Colonic mucosa (tissue), 4 donors: ENCODE measurements around the gene ARPC5. TPM values are rescaled to one million over a fixed set of nuclear protein-coding genes. Genes with fewer than 3 reads are reported as not detected.

Experiments used
- DNase-seq: peaks from one replicate; pipeline ENCODE4 v3.0.0-alpha.2; 2020
- H3K27ac ChIP-seq: fragments of 200-600 bp; one replicate; pipeline ENCODE4 v1.8.0; 2021
- H3K27me3 ChIP-seq: fragments of 200-600 bp; one replicate; pipeline ENCODE4 v1.8.0; 2021
- H3K36me3 ChIP-seq: fragments of 200-600 bp; one replicate; pipeline ENCODE4 v1.8.0; 2021
- H3K4me1 ChIP-seq: fragments of 200-600 bp; one replicate; pipeline ENCODE4 v1.8.0; 2021; ENCODE audit warnings: mild to moderate bottlenecking
- H3K4me3 ChIP-seq: fragments of 200-600 bp; one replicate; pipeline ENCODE4 v1.8.0; 2021
- H3K9ac ChIP-seq, 2 donors: one replicate each; pipeline ENCODE4 v1.7.0; 2013; ENCODE audit warnings: control low read depth in 2 of 2, low read depth in 2 of 2, low read length in 2 of 2
- H3K9me3 ChIP-seq: fragments of 200-600 bp; one replicate; pipeline ENCODE4 v1.8.0; 2021
- intact Hi-C: fragments of 100-400 bp; cut with DNase I; formaldehyde crosslinking; loops from one replicate; pipeline ENCODE4 v1.14.1; 2022
- total RNA-seq, 2 donors: library from RNA; stranded (reverse); fragmentation: NEBNext Ultra II Directional in 1 of 2; extraction: Animal tissue kit (Norgen Biotek cat#: 25700) in 1 of 2; gene quantifications; one replicate each; pipeline ENCODE4 v1.2.1, GENCODE V29; 2021
- TF ChIP-seq, protein P1 (sequence below): fragments of 200-600 bp; IDR thresholded peaks from one replicate; pipeline ENCODE4 v1.8.0; 2022; ENCODE audit warnings: antibody characterized with exemption, mild to moderate bottlenecking
- donor health status: healthy.
- donor health status: DM: no; HTN: no; CAD: no.
- donor health status: DM: no; HTN: no; CAD: no.

ARPC5 gene
- total RNA-seq, 2 donors from 2014 or later: 147 to 189 TPM

GRCh38 chr1:183646776-183647175 is 11.2 kb upstream of the ARPC5 start:
- Histone ChIP-seq H3K27ac (no peak overlapping the region), H3K9ac (no peak overlapping the region), H3K4me3 (no peak overlapping the region), H3K4me1 (no peaks in the 10 kb centered on the region), H3K36me3 (no peaks in the 10 kb centered on the region), H3K9me3 (no peaks in the 10 kb centered on the region), H3K27me3 (no peaks in the 10 kb centered on the region)
- DNase-seq: no peak
- intact Hi-C loops: no loop called here
- TF ChIP-seq, protein P1, sequence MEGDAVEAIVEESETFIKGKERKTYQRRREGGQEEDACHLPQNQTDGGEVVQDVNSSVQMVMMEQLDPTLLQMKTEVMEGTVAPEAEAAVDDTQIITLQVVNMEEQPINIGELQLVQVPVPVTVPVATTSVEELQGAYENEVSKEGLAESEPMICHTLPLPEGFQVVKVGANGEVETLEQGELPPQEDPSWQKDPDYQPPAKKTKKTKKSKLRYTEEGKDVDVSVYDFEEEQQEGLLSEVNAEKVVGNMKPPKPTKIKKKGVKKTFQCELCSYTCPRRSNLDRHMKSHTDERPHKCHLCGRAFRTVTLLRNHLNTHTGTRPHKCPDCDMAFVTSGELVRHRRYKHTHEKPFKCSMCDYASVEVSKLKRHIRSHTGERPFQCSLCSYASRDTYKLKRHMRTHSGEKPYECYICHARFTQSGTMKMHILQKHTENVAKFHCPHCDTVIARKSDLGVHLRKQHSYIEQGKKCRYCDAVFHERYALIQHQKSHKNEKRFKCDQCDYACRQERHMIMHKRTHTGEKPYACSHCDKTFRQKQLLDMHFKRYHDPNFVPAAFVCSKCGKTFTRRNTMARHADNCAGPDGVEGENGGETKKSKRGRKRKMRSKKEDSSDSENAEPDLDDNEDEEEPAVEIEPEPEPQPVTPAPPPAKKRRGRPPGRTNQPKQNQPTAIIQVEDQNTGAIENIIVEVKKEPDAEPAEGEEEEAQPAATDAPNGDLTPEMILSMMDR: no peak

DNA sequence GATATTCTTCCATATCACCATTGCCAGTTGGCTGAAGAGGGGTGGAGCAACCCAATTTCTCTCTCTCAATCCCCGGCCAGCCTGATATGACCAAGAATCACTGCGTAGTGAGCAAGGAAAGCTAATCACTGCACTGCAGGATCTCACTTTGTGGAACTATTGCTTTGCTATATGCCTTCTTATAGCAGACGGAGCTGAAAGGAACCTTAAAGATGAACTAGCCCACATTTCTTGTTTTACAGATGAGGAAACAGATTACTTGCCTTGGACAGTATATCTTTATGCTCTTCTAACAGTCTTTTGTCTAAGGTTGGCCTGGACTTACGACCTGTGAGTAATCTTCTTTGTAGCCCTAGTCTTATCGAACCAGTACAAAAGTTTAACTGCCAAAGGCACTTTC is 9.9 kb upstream of the ARPC5 start:
- intact Hi-C loops: no loop called here
- Histone ChIP-seq H3K4me3 (no peak overlapping the region), H3K9ac (no peak overlapping the region), H3K36me3 (no peaks in the 10 kb centered on the region), H3K27me3 (no peaks in the 10 kb centered on the region), H3K27ac (no peak overlapping the region), H3K4me1 (no peaks in the 10 kb centered on the region), H3K9me3 (no peaks in the 10 kb centered on the region)
- no peak for DNase-seq
- TF ChIP-seq, protein P1: no peak

DNA sequence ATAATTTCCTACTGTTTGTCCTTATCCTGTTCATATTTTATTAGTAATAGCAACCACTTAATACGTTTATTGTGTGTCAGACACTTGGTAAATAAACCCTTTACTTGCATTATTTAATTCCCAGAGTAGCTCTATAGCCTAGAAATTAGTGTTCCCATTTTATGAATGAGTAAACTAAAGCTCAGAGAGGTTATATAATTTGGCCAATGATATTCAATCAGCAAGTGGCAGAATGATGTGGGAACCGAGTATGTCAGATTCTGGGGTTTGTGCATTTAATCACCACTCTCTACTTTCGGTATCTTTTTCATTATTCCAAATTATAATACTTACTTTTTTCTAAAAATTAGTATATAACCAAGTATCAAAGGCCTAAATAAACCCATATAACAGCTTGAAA is 6.6 kb upstream of the ARPC5 start:
- Histone ChIP-seq H3K4me3 (no peak overlapping the region), H3K4me1 (no peaks in the 10 kb centered on the region), H3K27me3 (no peaks in the 10 kb centered on the region), H3K27ac (no peak overlapping the region), H3K36me3 (no peaks in the 10 kb centered on the region), H3K9me3 (no peaks in the 10 kb centered on the region), H3K9ac (no peak overlapping the region)
- intact Hi-C loops: no loop called here
- TF ChIP-seq, protein P1: no peak
- no peak for DNase-seq

- Histone ChIP-seq H3K27ac (no peak overlapping the region), H3K9ac (no peak overlapping the region), H3K9me3 (no peaks in the 10 kb centered on the region), H3K4me3 (no peak overlapping the region), H3K4me1 (no peaks in the 10 kb centered on the region), H3K36me3 (no peaks in the 10 kb centered on the region), H3K27me3 (no peaks in the 10 kb centered on the region)
- intact Hi-C loops: no loop called here
- TF ChIP-seq, protein P1: no peak
- DNase-seq: no peak
These were observed 4.6 kb upstream of the ARPC5 start for GRCh38 chr1:183640193-183640592.

GRCh38 chr1:183638649-183639387 is 3.2 kb upstream of the ARPC5 start:
- TF ChIP-seq, protein P1: no peak
- no peaks in the 10 kb centered on the region for H3K9me3 ChIP-seq
- no peak overlapping the region for H3K9ac ChIP-seq
- intact Hi-C loops: no loop called here
- H3K4me3 ChIP-seq: no peak overlapping the region
- H3K27me3 ChIP-seq: no peaks in the 10 kb centered on the region
- no peaks in the 10 kb centered on the region for H3K36me3 ChIP-seq
- H3K27ac ChIP-seq: no peak overlapping the region
- DNase-seq: no peak
- peaks cover 6% of the 10 kb centered on the region for H3K4me1 ChIP-seq
